ENCODE results near the gene SEC16A. TPM values are rescaled to one million over a fixed set of nuclear protein-coding genes. Genes with fewer than 3 reads are reported as not detected.

SEC16A gene
- total RNA-seq, 4 donors from 2014 or later: 35.5 to 71.0 (median 50.5) TPM

- TF ChIP-seq POLR2A (IDR thresholded peaks at IDR 0.05): no peak
- no peak for TF ChIP-seq POLR2AphosphoS5 (IDR thresholded peaks at IDR 0.05)
- TF ChIP-seq CTCF (IDR thresholded peaks at IDR 0.05): no peak
- no peak for TF ChIP-seq EP300 (IDR thresholded peaks at IDR 0.05)
- Histone ChIP-seq H3K9me3 (no peaks in the 10 kb centered on the region), H3K4me1 (peaks cover 0 to 31% (median 11%) of the 10 kb centered on the region in 3 donors), H3K27ac (no peak overlapping the region), H3K27me3 (no peaks in the 10 kb centered on the region), H3K4me3 (no peak overlapping the region), H3K36me3 (no peaks in the 10 kb centered on the region)
- no peak for ATAC-seq
- WGBS, 2 donors (ENCODE audit: low coverage in 1 of 2): 93% methylated on average over 3 of the region's 18 CpGs; no CpG with 5 or more reads in 1 of the 2 donors
Observed at GRCh38 chr9:136486823-136487620, 4.2 kb upstream of the SEC16A start.

- Histone ChIP-seq H3K27ac (no peak overlapping the region), H3K9me3 (no peaks in the 10 kb centered on the region), H3K27me3 (no peaks in the 10 kb centered on the region), H3K4me1 (peaks cover 3 to 40% (median 20%) of the 10 kb centered on the region in 3 donors), H3K36me3 (no peaks in the 10 kb centered on the region), H3K4me3 (no peak overlapping the region)
- no peak for ATAC-seq
- TF ChIP-seq POLR2A (IDR thresholded peaks at IDR 0.05) (no peak), EP300 (IDR thresholded peaks at IDR 0.05) (no peak), POLR2AphosphoS5 (IDR thresholded peaks at IDR 0.05) (no peak), CTCF (IDR thresholded peaks at IDR 0.05) (no peak)
- WGBS, 2 donors (ENCODE audit: low coverage in 1 of 2): 100% methylated on average over 2 of the region's 7 CpGs; no CpG with 5 or more reads in 1 of the 2 donors
Observed at GRCh38 chr9:136486131-136486530, 3.3 kb upstream of the SEC16A start.

GRCh38 chr9:136485049-136486045 lies 2.5 kb upstream of the SEC16A start:
- 37 to 60% methylated on average over 6 to 8 of the region's 21 CpGs for WGBS, 2 donors (ENCODE audit: low coverage in 1 of 2)
- ATAC-seq: no peak
- no peaks in the 10 kb centered on the region for H3K9me3 ChIP-seq
- peaks cover 3 to 48% (median 20%) of the 10 kb centered on the region in 3 donors for H3K4me1 ChIP-seq
- no peaks in the 10 kb centered on the region for H3K27me3 ChIP-seq
- no peak overlapping the region for H3K4me3 ChIP-seq
- H3K36me3 ChIP-seq: no peaks in the 10 kb centered on the region
- TF ChIP-seq POLR2A (IDR thresholded peaks at IDR 0.05): no peak
- TF ChIP-seq POLR2AphosphoS5 (IDR thresholded peaks at IDR 0.05): no peak
- TF ChIP-seq EP300 (IDR thresholded peaks at IDR 0.05): no peak
- peak in 3 of 4 experiments; percentile 88 to 94 (median 88) for TF ChIP-seq CTCF (IDR thresholded peaks at IDR 0.05)
- H3K27ac ChIP-seq: no peak overlapping the region

GRCh38 chr9:136484153-136485048 lies 1.6 kb upstream of the SEC16A start:
- no peaks in the 10 kb centered on the region for H3K27me3 ChIP-seq
- TF ChIP-seq CTCF (IDR thresholded peaks at IDR 0.05): no peak
- TF ChIP-seq POLR2AphosphoS5 (IDR thresholded peaks at IDR 0.05): no peak
- TF ChIP-seq EP300 (IDR thresholded peaks at IDR 0.05): no peak
- no peak for TF ChIP-seq POLR2A (IDR thresholded peaks at IDR 0.05)
- H3K9me3 ChIP-seq: no peaks in the 10 kb centered on the region
- ATAC-seq: no peak
- WGBS, 2 donors (ENCODE audit: low coverage in 1 of 2): no CpG with 5 or more reads among the region's 59 CpGs
- peak overlapping the region; percentile 25 to 99 for H3K4me3 ChIP-seq
- peak overlapping the region in 3 of 4 donors; percentile 92 to 100 (median 100) for H3K27ac ChIP-seq
- peaks cover 0 to 8% of the 10 kb centered on the region in 2 donors for H3K36me3 ChIP-seq
- peaks cover 3 to 57% (median 20%) of the 10 kb centered on the region in 3 donors for H3K4me1 ChIP-seq
